ENCODE data around the gene SP110.
"Not testable (repeated sequence)": the region's sequence is repeated elsewhere in the genome, so short reads cannot be mapped to it uniquely, and the experiment has no call there.

Gene SP110

DNA sequence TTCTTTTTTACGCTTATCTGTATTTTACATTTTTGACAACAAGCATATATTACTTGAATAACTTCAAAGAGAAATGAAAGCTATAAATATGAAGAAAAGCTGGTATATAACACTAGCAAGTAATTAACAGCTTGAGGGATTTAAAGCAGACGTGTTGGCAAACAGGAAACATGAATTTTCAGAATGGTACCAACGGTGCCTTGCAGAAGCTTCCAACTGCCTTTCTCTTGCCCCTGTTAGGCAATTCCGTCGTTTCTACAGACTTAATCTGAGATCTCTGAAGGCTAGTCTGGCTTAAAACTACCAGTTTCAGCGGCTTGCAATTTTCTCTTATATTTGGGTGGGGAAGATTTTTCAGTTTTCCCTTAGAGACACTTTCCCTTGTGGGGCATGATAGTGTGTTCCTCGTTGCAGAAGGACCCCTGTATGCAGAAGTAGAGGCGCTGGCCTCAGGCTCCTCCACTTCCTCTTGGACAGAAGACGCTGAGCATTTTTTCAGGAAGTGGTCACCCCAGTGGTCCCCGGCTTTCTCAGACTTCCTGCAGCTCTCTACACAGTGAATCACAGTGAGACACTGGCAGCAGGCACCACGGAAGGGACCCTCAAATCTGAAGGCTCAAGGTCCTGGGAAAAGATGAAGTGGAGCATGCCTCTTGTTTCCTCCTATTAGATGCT lies 94.9 kb downstream of the SP110 start:
- no peak for DNase-seq (ENCODE audit: low read depth)

DNA sequence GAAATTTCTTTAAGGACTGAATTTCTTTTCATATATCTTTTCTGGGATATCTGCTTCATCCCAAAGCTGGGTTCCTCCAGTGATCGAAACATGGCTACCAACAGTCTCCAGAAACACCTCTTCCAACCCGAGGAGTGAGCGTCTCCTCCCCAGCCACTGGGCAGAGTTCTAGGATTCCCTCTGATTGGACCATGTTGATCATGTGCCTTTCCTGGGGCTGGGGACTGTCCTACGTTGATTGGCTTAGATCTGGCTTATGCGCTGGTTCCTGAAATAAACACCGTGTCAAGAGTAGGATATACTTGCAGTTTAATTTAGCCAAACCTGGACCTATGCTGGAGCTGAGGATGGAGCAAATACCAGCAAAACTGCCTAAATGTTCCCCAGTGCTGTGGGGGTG lies 95.5 kb downstream of the SP110 start:
- DNase-seq (ENCODE audit: low read depth): no peak

DNA sequence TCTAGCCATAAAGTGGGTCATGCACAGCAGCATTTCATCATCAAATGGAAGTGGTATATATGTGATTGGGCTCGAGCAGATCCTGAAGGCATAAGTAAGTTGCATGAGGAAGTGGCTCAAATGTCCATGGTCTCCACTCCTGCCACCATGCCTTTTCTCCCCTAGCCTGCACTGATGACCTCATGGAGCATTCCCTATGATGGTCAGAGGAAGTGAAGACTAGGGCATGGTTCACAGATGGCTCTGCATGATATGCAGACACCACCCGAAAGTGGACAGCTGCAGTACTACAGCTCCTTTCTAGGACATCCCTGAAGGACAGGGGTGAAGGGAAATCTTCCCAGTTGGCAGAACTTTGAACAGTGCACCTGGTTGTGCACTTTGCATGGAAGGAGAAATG lies 99.4 kb downstream of the SP110 start:
- DNase-seq (ENCODE audit: low read depth): not testable (repeated sequence)

DNA sequence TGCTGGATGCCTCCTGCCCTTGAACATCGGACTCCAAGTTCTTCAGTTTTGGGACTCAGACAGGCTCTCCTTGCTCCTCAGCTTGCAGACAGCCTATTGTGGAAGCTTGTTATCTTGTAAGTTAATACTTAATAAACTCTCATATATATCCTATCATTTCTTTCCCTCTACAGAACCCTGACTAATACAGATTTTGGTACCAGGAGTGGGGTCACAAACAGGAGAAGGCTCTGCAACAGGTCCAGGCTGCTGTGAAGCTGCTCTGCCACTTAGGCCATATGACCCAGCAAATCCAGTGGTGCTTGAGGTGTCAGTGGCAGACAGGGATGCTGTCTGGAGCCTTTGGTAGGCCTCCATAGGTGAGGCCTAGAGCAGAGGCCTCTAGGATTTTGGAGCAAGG lies 100.0 kb downstream of the SP110 start:
- not testable (repeated sequence) for DNase-seq (ENCODE audit: low read depth)
